ENCODE results near the gene ATE1. TPM values are rescaled to one million over a fixed set of nuclear protein-coding genes. Genes with fewer than 3 reads are reported as not detected.

Gene ATE1
- total and polyA plus RNA-seq, 9 donors: 8.9 to 36.6 (median 31.2) TPM

GRCh38 chr10:121803611-121804010 lies 124.2 kb downstream of the ATE1 start:
- no peaks in the 10 kb centered on the region for H3K9me3 ChIP-seq
- no peaks in the 10 kb centered on the region for H3K27me3 ChIP-seq
- peaks cover 3% of the 10 kb centered on the region for H3K4me1 ChIP-seq (ENCODE audit: insufficient read depth)
- DNase-seq: no peak
- intact Hi-C loops (cut with DNase I): no loop called here
- no peak overlapping the region for H3K4me3 ChIP-seq
- WGBS, 3 donors: 86 to 90% (median 89%) methylated on average over 2 of the region's 2 CpGs
- no peaks in the 10 kb centered on the region for H3K36me3 ChIP-seq
- H3K27ac ChIP-seq: no peak overlapping the region
- TF ChIP-seq POLR2A (IDR thresholded peaks at IDR 0.05) (no peak), EP300 (IDR thresholded peaks at IDR 0.05) (no peak)
- TF ChIP-seq, protein P1, sequence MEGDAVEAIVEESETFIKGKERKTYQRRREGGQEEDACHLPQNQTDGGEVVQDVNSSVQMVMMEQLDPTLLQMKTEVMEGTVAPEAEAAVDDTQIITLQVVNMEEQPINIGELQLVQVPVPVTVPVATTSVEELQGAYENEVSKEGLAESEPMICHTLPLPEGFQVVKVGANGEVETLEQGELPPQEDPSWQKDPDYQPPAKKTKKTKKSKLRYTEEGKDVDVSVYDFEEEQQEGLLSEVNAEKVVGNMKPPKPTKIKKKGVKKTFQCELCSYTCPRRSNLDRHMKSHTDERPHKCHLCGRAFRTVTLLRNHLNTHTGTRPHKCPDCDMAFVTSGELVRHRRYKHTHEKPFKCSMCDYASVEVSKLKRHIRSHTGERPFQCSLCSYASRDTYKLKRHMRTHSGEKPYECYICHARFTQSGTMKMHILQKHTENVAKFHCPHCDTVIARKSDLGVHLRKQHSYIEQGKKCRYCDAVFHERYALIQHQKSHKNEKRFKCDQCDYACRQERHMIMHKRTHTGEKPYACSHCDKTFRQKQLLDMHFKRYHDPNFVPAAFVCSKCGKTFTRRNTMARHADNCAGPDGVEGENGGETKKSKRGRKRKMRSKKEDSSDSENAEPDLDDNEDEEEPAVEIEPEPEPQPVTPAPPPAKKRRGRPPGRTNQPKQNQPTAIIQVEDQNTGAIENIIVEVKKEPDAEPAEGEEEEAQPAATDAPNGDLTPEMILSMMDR (IDR thresholded peaks at IDR 0.05): no peak

GRCh38 chr10:121800831-121801230 lies 127.0 kb downstream of the ATE1 start:
- DNase-seq: no peak
- no peak overlapping the region for H3K27ac ChIP-seq
- H3K4me3 ChIP-seq: no peak overlapping the region
- WGBS, 3 donors: 37 to 57% (median 50%) methylated on average over 2 of the region's 2 CpGs
- H3K9me3 ChIP-seq: no peaks in the 10 kb centered on the region
- H3K36me3 ChIP-seq: no peaks in the 10 kb centered on the region
- intact Hi-C loops (cut with DNase I): no loop called here
- H3K4me1 ChIP-seq (ENCODE audit: insufficient read depth): peaks cover 3% of the 10 kb centered on the region
- no peaks in the 10 kb centered on the region for H3K27me3 ChIP-seq
- TF ChIP-seq EP300 (IDR thresholded peaks at IDR 0.05) (no peak), POLR2A (IDR thresholded peaks at IDR 0.05) (no peak)
- TF ChIP-seq, protein P1 (IDR thresholded peaks at IDR 0.05): no peak

- Histone ChIP-seq H3K36me3 (no peaks in the 10 kb centered on the region), H3K27me3 (no peaks in the 10 kb centered on the region), H3K27ac (no peak overlapping the region), H3K4me1 (ENCODE audit: insufficient read depth) (peaks cover 3% of the 10 kb centered on the region), H3K9me3 (no peaks in the 10 kb centered on the region), H3K4me3 (no peak overlapping the region)
- TF ChIP-seq EP300 (IDR thresholded peaks at IDR 0.05): no peak
- no peak for TF ChIP-seq POLR2A (IDR thresholded peaks at IDR 0.05)
- TF ChIP-seq, protein P1 (IDR thresholded peaks at IDR 0.05): no peak
- DNase-seq: no peak
- intact Hi-C loops (cut with DNase I): no loop called here
- WGBS, 3 donors: 22 to 33% (median 31%) methylated on average over 3 of the region's 3 CpGs
Observed at GRCh38 chr10:121800146-121800545, 127.7 kb downstream of the ATE1 start.

DNA sequence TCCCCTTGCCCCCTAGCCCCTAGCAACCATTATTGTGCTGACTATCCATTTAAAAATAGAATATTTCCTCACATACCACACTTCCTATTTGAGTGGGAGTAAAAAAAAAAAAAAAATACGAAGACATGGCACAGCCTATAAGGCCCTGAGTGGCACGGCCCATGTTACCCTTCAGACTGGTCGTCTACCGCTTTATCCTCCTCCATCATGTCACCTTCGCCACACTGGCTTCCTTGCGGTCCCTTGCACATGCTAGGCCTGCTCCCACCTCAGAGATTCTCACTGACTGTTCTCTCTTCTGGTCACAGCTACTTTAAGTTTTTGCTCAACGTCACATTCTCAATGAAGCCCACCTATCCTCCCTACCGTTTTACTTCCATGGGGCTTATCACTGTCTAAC lies 130.3 kb downstream of the ATE1 start:
- whole genome bisulfite sequencing, 3 donors: 89 to 91% (median 90%) methylated on average over 8 of the region's 8 CpGs
- Histone ChIP-seq H3K4me3 (no peak overlapping the region), H3K9me3 (no peaks in the 10 kb centered on the region)

More for the DNA sequence above, 130.3 kb downstream of the ATE1 start:
- Histone ChIP-seq H3K4me1 (ENCODE audit: insufficient read depth) (peaks cover 3% of the 10 kb centered on the region), H3K27me3 (no peaks in the 10 kb centered on the region), H3K36me3 (no peaks in the 10 kb centered on the region), H3K27ac (no peak overlapping the region)
- DNase-seq: no peak
- TF ChIP-seq EP300 (IDR thresholded peaks at IDR 0.05) (no peak), POLR2A (IDR thresholded peaks at IDR 0.05) (no peak)
- TF ChIP-seq, protein P1 (IDR thresholded peaks at IDR 0.05): no peak
- intact Hi-C loops (cut with DNase I): no loop called here
